GM19043 (cell line): ENCODE results near the gene EIF3K.
A peak's percentile ranks its signal among the peaks of the same experiment; 100 is the strongest.
"Not testable (repeated sequence)": the region's sequence is repeated elsewhere in the genome, so short reads cannot be mapped to it uniquely, and the experiment has no call there.

Experiments
- ATAC-seq: cut with Tn5 transposase; IDR thresholded peaks from one replicate; pipeline ENCODE4 v1.9.1; 2021; ENCODE audit warnings: low read depth; ENCODE audit not compliant: unreplicated experiment

Gene EIF3K

DNA sequence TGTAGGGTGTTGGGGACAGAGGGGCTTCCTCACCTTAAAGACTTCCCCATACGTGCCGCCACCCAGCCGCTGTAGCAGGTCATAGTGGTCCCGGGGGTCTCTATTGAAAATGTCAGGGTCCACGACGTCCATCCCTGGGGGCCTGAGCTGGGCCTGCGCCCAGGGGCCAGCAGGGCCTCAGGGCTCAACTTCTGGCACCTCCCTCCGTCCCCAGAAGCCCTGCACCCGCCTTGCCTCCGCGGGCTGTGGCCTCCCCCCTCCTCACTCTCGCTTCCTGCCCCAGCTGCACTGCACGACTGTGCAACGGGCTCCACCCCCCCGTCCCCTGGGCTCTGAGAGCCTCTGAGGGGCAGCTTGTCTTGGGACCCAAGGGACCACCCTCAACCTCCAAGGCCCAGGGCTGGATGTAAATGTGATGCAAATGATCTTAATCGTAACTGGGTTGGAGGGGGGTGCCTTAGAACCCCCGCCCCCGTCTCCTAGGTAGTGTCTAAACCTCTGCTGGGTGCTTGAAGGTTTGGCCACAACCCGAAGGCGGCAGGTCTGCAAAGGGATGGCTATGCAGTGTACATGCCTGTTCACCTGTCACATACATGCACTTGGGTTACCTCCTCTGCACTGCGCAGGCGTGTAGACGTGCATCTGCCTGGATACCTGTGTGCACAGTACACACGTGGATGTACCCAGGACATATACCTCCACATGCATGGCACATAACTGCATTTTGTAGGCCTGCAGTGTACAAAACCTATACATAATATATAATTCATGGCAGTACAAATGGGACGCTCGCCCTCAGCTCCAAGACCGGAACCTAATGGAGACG lies 1.0 kb upstream of the EIF3K start, which contains the start of gene MAP4K1:
TSS of gene MAP4K1 (minus strand) at position 190 of the 826 bp plus-strand sequence. CDS start at position 132, 58 bp downstream.
- ATAC-seq, result peak; percentile 65

DNA sequence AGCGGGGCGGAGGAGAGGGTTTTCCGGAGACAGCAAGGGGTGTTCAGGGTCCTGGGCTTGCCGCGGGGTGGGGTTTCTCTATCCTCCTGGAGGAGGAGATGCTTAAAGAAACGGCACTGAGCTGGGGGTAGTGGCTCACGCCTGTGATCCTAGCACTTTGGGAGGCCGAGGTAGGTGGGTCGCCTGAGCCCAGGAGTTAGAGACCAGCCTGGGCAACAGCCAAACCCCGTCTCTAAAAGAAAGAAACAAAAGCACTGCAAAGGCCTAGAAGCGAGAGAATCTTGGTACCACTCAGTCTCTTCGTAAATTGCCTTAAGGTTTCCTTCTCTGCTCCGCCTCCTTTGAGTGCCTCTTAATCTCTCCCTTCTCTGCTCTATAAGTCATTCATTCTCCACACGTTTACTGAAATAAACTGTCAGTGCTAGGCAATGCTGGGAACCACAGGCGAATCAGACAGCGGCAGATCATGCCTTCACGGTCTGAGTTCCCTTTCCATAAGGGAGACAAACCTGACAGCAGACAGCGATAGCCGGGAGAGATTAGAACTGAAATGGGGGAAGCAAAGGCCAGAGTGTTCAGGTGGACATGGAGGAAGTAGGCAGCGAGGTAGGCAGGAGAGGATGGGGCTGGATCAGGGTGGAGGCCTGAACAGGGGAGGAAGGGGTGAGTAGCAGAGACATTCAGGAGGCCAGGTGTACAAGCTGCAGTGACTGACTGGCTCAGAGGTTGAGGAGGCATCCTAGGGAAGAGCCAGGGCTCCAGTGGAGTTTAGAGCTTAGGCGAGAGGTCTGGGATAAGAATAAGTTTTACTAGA lies 580 bp downstream of the EIF3K start:
- no peak for ATAC-seq

DNA sequence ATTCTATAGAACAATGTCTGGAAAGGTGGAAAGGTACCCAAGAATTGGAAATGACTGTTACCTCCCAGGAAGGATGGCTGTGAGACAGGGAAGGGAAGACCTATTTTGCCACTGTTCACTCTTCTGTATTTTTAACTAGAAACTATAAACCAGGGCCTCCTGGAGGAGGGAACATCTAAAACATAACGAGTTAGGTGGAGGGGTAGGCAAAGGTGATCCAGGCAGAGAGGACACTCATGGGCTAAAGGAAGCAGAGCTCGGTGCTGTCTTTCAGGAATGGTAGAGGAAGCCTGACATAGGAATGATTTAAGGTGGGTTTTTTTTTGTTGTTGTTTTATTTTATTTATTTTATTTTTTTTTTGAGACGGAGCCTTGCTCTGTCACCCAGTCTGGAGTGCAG lies 5.8 kb downstream of the EIF3K start:
- no peak for ATAC-seq

DNA sequence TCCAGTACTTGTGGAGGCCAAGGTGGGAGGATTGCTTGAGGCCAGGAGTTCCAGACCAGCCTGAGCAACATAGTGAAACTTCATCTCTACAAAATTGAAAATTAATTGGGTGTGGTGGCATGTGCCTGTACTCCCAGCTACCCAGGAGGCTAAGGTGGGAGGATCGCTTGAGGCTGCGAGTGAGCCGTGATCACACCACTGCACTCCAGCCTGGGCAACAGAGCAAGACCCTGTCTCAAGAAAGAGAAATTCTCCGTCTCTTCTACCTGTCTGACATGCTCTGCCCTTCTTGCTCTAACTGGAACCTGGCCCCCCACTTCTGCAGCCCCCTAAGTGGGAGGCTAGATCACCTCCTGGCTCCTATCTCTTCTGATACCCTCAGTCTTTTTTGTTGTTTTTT lies 7.4 kb downstream of the EIF3K start:
- ATAC-seq, result no peak

DNA sequence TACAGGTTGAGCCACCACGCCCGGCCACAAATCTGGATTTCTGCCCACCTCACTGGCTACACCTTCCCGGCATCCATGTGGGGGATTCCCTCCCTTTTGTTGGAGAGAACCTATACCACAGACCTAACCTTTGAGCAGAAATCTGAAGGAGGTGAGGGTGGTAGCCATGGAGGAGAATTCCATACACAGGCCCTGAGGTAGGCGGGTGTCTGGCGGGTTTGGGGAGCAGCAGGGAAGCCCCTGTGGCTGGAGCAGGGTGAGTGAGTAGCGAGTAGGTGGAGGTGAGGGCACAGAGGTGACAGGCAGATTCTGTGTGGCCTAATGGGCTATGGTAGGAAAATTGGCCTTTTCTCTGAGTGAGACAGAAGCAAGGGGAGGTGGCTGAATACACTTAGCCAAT lies 10.6 kb downstream of the EIF3K start:
- no peak for ATAC-seq

DNA sequence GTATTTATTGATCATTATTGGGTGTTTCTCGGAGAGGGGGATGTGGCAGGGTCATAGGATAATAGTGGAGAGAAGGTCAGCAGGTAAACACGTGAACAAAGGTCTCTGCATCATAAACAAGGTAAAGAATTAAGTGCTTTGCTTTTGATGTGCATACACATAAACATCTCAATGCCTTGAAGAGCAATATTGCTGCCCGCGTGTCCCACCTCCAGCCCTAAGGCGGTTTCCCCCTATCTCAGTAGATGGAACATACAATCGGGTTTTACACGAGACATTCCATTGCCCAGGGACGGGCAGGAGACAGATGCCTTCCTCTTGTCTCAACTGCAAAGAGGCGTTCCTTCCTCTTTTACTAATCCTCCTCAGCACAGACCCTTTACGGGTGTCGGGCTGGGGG lies 12.3 kb downstream of the EIF3K start:
- ATAC-seq, result not testable (repeated sequence)

DNA sequence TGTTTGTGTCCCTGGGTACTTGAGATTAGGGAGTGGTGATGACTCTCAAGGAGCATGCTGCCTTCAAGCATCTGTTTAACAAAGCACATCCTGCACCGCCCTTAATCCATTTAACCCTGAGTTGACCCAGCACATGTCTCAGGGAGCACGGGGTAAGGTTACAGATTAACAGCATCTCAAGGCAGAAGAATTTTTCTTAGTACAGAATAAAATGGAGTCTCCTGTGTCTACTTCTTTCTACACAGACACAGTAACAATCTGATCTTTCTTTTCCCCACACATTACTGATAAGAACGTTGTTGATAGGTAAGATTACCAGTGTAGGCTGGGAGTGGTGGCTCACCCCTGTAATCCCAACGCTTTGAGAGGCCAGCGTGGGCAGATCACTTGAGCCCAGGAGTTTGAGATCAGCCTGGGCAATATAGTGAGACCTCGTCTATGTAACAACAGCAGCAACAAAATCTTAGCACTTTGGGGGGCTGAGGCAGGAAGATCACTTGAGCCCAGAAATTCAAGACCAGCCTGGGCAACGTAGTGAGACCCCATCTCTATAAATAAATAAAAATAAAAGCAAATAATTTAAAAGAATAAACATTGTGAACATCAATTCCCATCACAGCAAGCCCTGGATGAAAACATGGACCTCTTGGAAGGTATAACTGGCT lies 13.0 kb downstream of the EIF3K start:
- ATAC-seq, result not testable (repeated sequence)

DNA sequence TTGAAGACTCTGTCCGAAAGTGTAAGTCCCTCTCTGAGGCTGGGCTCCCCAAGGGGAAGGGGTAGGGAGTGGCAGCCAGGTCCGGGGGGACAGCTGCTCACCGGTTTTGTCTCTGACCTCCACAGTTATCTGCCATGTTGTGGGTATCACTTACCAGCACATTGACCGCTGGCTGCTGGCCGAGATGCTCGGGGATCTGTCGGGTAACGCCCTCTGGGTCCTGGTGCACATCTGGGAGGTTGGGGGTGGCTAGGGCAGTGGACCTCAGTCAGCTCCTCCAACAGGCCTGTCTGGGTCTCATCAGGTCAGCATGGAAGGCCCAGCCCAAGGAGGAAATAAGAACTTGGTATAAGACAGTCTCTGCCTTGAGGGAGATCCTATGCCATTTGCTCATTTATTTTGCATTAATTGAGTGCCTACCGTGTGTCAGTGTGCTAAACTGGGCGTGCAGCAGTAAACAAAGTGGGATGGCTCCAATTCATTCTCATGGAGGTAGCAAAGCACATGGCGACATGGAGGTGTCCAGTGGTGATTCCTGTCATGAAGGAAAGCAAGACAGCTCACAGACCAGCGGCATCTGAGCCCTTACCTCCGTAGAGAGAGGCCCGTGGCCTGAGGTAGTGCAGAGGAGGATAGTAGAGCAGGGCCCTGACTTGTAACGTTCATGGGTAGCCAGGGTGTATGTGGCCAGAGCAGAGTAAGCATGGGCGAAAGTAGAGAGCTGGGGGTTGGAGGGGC lies 13.7 kb downstream of the EIF3K start:
- no peak for ATAC-seq

DNA sequence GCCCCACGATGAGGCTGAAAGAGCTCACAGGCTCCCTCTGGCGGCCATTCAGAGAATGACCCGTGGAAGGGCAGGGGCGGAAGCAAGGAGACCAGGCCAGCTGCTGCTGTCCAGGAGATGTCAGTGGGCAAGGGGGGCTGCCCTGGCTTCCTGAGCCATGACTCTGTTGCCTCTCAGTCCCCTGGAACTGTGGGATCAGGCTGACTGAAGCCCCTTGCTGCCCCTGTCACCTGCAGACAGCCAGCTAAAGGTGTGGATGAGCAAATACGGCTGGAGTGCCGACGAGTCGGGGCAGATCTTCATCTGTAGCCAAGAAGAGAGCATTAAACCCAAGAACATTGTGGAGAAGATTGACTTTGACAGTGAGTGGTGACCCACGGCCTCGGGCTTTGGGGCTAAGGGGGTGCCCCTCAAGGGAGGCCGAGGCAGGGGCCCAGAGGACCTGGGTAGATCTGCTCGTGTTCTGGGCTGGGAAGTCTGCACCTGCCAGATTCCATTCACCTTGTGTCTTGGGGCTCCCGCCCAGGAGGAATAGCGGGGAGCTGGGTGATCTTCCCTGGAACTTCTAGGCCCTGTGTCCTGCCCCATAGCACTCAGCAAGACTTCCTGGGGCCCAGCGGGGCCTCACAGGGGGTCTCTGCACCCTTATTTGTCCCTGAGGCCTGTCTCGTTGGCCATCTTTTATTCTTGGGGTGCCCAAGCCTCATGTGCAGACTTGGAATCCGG lies 15.9 kb downstream of the EIF3K start:
- no peak for ATAC-seq

DNA sequence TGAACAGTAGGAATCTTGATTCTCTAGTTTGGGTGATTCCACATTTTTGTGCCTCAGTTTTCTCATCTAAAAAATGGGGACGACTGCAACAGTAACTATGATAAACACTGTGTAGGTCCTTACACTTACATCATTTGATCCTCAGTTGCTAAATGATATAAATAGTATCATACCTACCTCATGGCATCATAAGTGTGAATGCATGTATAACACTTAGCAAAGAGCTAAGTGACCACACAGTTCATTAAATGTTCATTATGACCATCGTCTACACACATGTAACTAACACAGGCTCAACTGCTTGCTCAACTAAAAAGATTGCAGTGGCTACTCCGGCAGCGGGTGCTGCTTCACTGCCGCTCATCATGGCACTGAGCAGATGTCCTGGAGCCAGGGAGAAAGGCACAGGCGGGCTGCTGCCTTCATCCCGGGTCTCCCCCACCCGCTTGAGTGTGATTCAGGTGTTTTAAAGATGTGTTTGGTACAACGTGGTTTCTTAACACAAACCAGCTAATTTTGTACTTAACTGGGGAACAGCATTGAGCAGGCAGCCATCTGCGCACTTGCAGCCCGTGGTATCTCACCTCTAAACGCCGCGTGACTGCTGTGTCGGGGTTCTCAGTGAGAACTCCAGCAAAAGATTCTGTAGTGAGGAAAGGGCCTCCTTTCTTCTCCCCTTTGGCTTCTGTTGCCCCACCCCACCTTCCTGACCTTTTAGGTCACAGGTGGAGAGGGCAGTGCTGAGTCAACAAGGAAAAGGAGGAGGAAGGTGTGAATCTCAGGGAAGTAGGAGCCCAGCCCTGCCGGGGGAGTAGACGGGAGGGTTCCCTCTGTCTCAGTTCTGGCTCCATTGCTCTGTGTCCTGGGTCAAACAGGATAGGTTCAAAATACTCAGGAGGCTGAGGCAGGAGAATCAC lies 16.8 kb downstream of the EIF3K start:
- no peak for ATAC-seq

DNA sequence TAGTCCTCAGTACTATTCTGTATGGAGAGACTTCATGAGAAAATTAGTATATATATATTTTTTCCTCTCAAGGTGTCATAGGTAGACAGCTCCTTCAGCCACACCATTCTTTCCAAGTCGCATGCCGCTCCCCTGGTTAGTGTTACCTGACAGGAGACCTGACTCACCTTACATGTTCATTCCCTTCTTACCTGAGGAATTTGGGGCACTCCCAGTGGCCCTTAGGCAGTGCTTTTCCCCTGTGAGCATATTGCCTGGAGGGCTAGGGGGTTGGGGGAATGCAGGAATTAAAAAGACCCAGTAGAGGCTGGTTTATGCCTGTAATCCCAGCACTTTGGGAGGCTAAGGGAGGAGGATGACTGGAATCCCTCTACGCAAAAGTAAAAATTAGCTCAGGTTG lies 19.5 kb downstream of the EIF3K start:
- ATAC-seq, result no peak

DNA sequence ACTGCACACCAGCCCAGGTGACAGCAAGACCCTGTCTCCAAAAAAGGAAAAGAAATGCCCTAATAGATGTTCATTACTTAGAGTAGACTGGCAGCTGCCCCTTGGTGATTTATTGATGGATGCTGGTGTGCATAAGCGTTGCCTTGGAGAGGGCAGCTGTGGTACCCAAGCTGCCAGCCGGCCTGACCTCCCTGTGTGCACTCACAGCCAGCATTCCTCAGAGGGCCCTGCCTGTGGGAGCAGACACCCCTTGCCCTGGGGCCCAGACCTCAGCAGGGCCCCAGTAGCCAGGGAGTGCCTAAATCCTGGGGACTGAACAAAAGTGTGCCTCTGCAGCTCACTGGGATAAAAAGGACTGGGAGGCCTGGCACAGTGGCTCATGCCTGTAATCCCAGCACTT lies 20.7 kb downstream of the EIF3K start:
- no peak for ATAC-seq

DNA sequence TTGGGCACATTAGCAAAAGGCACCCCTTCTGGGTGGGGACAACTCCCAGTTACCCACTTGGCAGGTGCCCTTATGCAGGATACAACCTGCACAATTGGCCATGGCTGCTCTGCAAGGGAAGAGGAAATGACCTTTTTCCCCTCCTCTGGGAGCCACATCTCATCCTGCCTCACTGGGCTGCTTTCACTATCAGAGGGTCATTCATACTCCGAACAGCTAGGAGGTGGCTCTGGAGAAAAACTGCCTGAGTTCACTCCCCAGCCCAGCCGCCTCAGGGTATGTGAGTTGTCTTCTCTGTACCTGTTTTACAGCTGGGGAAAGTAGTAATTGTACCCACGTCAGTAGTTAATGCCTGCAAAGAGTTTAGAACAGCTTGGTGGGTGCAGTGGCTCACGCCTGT lies 21.4 kb downstream of the EIF3K start:
- no peak for ATAC-seq

DNA sequence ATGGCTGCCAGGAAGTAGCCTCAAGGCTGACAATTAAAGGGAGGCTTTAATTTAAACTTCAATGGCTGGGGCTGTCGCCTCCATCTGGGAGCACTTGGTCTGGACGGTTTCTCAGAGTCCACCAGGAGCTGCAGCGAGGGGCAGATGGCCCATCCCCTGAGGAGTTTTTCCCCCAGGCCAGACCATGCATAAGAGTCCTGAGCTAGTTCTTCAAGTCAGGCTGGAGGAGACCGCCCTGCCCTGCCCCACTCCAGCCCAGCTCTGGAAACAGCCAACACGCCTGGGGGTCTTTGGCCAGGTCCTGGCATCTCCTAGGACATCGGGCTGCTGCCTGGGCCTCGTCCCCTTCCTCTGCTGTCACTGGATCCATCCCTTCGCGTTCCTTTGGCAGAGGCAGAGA lies 23.2 kb downstream of the EIF3K start:
- ATAC-seq, result no peak

DNA sequence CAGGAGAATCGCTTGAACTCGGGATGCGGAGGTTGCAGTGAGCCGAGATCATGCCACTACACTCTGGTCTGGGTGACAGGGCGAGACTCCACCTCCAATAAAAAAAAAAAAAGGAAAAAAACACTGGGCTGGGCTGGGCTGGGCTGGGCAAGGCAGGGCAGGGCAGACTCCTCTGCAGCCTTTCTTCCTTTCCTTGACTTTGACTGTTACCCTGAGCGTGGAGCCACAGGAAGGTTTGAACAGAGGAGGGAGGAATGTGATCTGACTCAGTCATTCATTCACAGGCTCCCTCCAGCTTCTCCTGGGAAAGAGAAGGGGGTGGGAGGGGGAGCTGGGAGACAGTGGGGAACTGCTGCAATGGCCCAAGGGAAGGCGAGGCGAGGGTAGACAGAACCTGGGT lies 25.7 kb downstream of the EIF3K start:
- no peak for ATAC-seq

DNA sequence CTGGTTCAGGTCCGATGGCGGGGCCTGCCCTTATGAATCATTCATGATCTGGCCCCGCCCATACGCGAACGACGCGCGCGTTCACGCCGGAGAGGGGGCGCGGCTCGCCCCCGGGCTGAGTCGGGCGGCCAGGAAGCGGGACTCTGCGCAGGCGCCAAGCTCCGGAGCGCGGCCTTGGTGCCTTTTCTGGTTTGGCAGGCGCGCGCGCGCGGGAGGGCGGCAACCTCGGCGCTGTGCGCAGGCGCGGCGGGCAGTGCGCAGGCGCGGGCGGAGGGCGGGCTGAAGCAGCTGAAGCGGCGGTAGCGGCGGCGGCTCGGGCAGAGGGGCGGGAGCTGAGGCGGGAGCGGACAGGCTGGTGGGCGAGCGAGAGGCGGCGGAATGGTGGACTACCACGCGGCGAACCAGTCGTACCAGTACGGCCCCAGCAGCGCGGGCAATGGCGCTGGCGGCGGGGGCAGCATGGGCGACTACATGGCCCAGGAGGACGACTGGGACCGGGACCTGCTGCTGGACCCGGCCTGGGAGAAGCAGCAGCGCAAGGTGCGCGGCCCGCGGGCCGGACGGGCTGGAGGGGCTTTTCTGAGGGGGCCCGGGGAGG lies 28.5 kb downstream of the EIF3K start, which contains the start of gene ACTN4:
TSS of gene ACTN4 (plus strand) at position 282 of the 598 bp plus-strand sequence. CDS start at position 379, 97 bp downstream.
- ATAC-seq, result peak; percentile 69

DNA sequence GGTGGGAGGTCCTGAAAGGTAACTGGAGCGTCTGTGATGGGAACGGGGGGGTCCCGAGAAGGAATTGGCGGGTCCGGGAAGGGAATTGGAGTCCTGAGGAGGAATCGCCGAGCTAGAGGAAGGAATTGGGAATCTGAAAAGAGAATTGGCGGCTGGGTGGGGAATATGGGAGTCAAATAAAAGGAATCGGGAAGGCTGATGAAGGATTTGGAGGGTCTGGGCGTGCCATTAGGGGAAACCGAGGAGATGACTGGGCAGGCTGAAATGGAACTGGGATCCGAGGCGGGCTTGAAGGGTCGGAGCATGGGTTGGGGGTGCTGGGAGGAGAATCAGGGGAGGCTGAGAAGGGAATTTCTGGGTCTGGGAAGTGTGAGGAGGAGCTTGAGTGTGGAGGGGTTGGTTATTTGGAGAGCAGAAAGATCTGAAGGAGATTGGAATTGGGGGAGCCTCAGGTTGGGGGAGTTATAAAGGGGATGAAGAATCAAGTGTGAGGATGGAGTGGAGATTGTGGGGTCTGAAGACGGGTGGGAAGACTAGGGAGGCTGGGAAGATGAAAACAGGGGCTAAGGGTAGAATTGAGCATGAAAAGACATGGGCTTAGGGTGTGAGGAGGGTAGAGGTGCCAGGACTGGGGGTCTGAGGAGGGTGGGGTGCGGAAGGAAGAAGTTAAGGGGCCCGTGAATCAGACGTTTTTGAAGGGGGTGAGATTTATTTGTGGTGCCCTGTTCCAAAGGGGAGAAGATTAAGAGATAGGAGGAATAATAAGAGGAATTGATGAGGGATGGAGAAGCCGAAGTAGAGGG lies 29.2 kb downstream of the EIF3K start:
- no peak for ATAC-seq
